HG02938 (cell line): ENCODE measurements around the gene PXDC1.
"Not testable (repeated sequence)": the region's sequence is repeated elsewhere in the genome, so short reads cannot be mapped to it uniquely, and the experiment has no call there.

ENCODE experiments used
- ATAC-seq: cut with Tn5 transposase; IDR thresholded peaks from one replicate; pipeline ENCODE4 v1.9.1; 2021; ENCODE audit warnings: mild to moderate bottlenecking, moderate library complexity; ENCODE audit not compliant: unreplicated experiment

The PXDC1 gene

DNA sequence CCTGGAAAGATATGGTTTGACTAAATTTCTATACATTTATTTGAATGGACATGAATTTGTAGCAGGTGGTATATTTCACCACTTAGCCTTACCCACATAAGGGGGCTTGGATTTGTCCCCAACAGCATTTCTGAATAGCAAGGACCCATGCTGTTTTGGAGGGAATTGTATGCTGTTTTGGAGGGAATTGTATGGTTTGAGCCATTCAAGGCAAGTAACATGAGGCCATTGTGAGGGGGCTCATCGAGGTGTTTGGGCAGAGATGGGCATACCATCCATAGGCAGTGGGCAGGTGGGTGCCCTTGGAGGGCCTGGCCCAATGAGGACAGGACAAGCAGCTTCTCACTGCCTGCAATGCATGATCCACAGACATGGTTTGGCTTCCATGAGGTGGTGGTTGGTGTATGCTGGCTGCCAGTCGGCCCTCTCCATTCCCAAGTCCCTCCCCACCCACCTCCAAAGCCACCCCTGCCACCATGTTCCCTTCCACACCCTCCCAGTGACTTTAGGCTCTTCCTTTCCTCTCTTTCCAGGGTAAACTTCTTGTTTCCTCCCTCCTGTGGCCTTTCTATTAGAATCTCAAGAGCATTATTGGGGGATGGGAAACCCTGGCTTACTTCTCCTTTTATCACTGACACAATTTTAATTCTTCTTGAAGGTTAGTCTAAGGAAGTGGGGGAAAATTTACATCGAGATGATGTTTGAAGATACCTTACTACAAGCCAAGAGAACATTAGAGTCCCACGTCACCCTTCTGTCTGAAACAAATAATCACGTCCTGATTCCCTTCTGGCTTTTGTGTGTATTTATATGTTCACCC, 13.2 kb upstream of the PXDC1 start:
- no peak for ATAC-seq

DNA sequence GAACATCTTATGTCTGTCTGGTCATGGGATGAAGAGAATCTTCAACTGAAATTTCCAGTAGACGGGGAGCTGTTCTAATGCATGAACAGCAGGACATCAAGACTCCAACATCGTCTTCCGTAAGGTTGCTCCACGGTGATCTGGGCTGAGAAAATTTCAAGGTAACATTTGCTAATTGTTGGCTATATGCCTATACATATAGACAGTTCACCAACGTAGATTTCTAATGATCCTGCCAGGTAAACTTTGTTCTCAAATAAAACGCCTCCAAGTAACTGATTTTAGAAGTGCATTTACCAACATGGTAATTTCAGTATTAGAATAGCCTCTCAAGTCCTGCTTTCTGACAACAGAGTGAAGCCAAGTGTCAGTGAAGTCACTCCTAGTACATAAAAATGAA, 11.3 kb upstream of the PXDC1 start:
- no peak for ATAC-seq

DNA sequence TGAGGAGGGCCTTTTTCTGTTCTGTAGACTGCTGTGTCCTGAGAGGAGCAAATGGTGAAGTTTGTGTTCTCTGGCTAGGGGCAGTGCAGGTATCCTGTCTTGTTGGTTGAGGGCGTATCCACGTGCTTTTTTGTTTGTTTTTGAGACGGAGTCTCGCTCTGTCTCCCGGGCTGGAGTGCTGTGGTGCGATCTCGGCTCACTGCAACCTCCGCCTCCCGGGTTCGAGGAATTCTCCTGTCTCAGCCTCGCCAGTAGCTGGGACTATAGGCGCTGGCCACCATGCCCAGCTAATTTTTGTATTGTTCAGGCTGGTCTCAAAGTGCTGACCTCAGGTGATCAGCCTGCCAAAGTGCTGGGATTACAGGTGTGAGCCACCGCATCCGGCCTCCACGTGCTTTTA, 10.8 kb upstream of the PXDC1 start:
- no peak for ATAC-seq

DNA sequence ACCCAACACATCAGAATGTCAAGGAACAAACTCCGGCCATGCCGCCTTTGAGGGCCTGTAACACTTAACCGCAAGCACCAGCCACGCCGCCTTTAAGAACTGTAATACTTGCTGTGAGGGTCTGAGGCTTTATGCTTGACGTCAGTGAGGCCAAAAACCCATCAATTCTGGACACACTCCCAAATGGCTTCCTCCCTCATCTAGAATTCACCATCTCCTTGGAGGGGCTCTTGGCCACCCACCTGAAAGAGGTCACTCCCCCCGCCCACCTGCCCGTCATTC, 10.4 kb upstream of the PXDC1 start:
- no peak for ATAC-seq

DNA sequence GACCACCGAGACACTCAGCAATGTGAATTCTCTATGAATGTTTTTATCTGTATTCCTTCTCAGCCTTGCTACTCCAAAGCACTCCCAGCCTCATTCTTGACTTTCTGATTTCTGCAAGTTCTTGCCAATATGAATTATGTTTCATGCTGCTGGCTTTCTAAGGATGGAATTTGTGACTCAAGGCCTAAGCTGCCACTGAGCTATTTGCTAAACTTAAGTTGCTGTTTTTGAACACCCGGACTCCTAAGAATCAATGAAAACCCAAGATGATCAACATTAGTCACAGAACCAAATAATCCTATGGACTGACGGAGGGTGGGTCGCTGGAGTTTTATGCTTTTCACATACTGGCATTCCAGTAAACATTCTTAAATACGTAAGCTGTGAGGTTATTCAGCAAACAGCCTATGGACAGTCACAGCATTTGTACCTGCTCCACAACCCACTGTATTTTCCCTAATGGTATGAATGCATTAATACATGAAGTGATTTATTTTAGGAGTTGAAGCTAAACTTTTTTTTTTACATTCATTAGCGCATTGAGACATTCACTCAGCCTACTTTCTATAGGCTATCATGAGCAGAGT, 8.2 kb upstream of the PXDC1 start:
- no peak for ATAC-seq

DNA sequence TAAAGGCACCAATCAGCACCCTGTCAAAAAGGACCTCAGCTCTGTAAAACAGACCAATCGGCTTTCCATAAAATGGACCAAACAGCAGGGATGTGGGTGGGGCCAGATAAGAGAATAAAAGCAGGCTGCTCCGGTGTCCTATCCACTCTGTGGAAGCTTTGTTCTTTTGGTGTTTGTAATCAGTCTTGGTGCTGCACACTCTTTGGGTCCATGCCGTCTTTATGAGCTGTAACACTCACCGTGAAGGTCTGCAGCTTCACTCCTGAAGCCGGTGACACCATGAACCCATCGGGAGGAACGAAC, 7.3 kb upstream of the PXDC1 start:
- ATAC-seq, result no peak

DNA sequence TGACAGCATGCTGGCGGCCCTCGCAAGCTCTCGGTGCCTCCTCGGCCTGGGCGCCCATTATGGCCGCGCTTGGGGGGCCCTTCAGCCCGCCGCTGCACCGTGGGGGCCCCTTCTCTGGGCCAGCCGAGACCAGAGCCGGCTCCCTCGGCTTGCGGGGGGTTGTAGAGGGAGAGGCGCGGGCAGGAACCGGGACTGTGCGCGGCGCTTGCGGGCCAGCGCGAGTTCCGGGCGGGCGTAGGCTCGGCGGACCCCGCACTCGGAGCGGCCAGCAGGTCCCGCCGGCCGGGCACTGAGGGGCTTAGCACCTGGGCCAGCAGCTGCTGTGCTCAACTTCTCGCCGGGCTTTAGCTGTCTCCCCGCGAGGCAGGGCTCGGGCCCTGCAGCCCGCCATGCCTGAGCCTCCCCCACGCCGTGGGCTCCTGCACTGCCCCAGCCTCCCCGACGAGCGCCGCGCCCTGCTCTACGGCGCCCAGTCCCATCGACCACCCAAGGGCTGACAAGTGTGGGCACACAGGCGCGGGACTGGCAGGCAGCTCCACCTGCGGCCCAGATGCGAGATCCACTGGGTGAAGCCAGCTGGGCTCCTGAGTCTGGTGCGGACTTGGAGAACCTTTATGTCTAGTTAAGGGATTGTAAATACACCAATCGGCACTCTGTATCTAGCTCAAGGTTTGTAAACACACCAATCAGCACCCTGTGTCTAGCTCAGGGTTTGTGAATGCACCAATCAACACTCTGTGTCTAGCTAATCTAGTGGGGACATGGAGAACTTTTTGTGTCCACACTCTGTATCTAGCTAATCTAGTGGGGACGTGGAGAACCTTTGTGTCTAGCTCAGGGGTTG, 6.7 kb upstream of the PXDC1 start:
- ATAC-seq, result not testable (repeated sequence)

DNA sequence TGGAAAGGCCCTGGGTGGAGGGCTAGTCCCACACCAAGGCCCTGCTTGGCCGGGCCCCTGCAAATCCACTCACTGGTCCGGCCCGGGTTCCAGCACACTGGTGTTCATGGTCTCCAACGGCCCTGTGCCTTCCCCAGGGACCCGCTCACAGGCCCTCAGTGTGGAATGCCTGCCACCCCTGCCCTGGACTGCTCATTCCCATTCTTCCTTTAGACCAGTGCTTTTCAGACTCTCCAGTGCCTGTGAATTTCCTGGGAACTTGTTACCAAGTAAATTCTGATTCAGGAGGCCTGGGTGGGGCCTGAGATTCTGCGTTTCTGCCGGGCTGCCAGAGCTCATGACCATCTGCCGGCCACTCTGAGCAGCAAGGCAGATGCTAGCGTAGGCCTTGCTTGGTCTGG, 5.7 kb upstream of the PXDC1 start:
- no peak for ATAC-seq

DNA sequence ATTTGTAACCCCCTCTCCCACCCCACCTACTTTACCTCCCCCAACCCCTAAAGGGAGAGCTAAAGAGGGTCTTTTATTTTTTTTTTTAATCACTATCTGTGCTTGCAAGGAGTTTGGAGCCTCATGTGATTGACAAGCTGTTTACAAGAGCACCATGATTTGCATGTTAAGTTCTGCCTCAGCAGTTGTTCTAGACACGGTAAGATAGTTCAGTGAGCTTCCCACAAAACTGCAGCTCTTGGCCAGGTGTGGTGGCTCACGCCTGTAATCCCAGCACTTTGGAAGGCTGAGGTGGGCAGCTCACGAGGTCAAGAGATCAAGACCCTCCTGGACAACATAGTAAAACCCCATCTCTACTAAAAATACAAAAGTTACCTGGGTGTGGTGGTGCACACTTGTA, 5.0 kb upstream of the PXDC1 start:
- ATAC-seq, result no peak

DNA sequence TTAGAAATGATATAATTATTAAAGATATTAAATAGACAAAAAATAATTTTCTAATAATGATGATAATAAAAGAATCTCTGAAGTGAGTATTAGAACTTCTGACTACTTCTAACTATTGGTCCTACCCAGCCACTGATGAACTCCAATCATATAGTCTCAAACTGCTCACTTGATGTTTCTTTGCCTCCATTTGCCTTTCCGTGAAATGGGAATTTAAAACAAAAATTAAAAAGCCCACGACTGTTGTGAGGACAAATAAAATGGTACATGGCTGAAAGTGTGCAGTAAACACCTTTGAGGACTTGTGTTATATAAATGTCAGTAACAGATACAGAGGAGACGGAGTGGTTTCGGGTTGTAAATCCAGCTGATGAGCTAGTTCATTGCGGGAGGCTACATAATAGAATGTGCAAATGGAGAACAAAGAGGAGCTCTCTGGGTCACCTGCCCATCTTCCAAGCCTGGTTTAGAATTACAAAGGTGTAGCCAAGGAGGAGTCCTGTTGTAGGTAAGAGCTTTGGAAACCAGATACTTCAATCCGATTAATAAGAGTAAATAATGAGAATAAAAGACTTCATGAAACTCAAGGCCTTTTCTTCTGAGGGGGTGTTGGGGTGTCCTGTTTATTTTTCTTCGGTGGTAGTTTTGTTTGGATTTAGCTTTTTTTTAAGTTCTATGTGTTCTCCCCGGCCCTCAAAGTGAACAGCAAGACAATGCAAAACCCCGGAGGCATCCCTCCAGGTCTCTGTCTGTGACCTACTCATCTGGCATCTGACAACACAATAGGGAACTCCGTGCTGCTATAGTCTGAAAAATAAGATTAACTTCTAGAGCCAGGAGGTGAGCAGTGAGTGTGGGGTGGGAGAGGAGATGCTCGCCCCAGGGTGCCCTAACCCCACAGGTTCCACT, 4.4 kb upstream of the PXDC1 start:
- no peak for ATAC-seq

DNA sequence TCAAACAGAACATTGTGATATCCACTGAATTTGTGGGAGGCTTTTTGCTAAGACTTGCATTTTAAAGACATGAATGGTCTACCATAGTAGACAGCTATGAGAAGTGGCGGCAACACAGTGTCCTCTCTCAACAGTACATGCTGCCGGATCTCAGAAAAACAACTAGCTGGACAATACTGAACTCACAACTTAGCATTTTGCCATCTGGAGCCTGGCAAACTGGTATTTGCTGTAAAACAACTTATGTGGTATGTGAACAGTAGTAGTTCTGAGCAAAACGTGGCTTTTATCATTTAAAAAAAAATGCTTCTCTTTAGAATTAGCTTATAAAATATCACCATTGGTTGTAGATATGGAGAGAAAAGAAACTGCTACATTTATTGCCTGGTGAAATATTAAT, 3.3 kb upstream of the PXDC1 start:
- no peak for ATAC-seq

DNA sequence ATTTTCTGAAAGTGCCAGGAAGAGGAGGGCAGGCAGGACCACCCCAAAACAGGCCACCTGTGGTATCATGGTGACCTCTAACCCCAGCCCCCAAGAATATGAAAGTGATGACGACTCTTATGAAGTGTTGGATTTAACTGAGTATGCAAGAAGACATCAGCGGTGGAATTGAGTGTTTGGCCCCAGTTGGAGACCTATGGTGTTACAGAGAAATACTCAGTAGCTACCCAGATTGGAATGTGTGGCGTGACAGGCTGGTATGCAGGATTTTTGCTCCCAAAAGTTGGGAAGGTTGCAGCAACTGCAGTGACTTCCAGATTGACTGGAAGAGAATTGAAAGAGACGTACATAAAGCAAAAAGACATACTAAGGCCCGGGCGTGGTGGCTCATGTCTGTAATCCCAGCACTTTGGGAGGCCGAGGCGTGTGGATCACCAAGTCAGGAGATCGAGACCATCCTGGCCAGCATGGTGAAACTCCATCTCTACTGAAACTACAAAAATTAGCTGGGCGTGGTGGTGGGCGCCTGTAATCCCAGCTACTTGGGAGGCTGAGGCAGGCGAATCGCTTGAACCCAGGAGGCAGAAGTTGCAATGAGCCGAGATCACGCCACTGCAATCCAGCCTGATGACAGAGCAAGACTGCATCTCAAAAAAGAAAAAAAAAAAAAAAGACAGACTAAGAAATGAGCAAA, 2.7 kb upstream of the PXDC1 start:
- not testable (repeated sequence) for ATAC-seq

DNA sequence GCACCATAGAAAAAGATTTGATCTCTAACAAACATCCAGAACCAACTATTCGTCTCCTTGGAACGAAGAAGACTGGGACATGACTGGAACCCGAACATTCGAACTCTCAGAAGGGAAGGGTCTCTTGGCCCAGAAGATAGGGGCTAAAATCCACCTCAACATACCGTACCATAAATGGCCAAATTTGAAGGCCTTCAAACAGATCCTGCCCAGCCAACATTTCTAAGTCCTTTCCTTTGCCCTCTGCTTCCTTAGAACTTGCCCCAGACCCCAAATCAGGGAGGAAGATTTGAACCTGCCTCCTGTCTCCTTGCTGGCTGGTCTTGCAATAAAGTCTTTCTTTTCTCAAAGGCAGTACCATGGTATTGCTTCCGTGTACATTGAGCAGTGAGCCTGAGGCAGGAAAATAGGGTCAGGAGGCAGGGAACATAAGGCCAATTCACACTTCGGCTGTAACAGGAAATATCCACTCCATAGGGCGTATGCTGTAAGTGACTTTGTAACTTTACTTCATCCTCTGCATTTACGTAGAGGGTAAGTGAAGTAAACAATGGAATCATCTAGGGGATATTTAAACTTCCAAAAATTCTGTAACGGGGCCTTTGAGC, 1.8 kb upstream of the PXDC1 start:
- no peak for ATAC-seq

DNA sequence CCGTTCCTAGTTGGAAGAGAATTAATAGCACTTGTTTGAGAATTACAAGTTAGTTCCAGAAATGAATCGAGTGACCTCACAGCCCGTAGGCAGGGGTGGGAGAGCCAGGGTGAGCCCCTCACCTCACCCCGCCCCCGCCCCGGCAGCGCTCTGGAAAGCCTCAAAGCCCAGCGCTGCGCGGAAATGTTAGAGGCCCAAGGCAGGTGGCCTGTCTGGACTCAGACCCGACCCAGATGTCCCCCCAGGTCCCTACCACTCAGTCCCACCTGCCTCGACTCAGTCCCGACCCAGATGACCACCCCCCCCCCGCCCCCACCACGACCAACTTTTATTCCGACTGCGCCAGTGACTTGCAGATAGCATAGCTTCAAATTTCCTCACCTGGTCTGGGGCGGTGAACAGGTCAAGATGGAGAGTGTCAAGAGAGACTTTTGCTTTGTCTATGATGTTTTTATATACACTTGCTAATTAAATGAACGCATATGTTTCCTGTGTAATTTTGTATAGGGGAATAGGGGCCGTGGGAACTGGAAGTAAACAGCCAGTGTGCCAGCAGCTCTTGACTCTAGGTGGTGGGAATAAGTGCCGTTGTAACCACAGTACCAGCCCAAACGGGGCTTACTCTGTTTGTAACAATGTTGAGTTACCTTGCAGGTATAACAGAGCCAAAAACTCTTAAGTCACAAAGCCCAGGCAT, 1.2 kb upstream of the PXDC1 start:
- no peak for ATAC-seq

DNA sequence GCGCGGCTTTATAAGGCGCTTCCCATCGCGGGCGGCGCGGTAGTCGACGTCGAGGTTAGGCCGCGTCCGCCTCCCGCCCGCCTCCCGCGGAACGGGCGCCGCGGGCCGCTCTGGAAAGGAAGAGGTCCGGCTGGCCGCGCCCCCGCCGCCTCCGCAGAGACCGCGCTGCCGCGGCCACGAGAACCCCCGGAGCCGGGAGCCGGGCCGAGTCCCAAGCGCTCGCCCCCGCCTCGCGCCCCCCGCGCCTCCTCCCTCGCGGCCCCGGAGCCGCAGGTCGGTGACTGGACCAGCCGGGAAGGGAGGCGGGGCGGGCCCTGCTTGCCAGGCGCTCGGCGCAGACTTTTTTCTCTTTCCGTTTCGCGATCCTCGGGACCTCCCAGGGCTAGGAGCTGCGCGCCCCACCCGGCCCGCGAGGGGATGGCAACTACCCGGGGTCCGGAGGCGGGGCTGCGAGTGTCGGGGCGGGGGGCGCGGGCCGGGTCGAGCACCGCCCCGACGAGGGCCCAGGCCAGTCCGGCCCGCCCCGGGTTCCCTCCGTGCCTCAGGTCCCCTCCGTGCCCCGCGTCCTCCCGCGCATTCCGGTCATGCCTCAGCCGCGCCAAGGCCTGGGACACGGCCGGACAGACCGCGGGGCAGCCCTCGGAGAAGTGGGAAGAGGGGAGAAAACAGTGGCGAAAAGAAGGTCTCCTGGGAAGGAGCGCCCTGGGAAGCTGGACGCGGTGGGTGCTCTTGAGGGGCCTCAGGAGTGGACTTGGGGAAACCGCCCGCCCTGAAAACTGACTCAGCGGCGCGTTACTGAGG, 417 bp upstream of the PXDC1 start:
- ATAC-seq, result peak; percentile 58

DNA sequence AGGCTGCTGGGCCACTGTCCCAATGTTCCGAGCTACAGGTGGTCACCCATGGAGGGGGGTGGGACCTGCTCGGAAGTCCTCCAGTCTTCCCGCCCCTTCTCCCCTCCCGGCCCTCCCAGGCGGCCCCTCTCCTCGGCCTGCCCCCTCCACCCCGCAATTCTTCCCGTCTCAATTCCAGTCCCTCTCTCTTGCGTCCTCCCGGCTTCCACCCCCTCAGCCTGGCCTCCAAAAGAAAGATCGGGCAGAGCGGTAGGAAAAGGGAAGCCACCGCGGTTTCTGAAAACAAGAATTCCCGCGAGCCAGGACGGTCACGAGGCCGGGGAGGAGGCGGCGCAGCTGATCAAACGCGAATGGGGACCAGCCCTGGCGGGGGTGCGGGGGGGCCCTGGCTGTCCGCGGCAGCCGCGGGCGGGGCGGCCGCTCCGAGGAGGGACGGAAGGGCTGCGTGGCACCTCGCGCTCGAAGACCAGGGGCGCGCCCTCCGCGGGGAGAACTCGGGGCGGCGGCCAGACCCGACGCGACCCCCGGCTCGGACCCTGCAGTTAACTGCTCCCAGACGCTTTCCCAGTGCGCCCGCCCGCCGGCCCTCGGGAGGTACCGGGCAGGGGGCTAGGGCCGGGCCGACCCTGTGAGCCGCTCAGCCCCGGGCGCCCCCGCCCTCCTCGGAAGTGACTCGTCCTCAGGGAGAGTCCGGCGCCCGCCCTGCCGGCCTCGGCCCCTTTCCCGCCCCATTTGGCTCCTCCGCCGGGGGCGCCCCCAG, 1.0 kb downstream of the PXDC1 start:
- no peak for ATAC-seq

DNA sequence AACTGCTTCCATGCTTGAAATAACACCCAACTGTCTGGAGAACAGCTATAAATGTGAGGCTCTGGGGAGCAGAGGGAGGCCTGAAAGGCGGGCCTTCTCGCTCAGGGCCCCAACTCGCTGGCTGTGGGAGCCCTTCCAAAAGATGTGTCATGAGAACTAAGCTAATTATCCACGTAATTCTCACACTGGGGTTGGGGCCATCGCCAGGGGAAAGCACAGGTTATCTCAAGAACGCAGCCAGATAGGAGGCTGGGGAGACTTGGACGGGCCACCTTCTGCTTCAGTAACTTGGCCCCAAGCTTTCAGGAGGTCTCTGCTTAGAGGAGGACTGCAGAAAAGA, 1.6 kb downstream of the PXDC1 start:
- ATAC-seq, result no peak
